CD4-positive, alpha-beta T cell treated with Interferon gamma for 1 hour (primary cell): ENCODE data around the gene UNC79.

ENCODE experiments used
- DNase-seq: peaks from one replicate; pipeline ENCODE4 v3.0.0-alpha.2; 2020

UNC79 gene

DNA sequence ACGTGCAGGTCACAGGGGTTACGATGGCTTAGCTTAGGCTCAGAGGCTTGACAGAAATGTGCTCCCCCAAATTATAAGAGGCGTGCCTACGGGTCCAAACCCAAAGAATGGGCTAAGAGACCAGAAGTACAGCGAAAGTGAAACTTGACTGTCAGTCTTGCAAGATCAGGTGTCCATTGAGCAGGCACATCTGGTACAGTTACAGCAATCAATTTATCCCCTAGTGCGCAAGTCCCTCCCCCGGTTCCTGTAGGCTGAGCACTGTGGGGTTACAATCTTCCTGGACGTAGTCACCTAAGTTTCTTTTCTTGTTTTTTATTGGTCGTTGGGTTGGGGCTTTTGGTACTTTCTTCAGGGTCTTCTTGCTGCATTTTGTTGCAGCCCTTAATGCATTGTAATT, 134.2 kb downstream of the UNC79 start:
- DNase-seq = no peak

DNA sequence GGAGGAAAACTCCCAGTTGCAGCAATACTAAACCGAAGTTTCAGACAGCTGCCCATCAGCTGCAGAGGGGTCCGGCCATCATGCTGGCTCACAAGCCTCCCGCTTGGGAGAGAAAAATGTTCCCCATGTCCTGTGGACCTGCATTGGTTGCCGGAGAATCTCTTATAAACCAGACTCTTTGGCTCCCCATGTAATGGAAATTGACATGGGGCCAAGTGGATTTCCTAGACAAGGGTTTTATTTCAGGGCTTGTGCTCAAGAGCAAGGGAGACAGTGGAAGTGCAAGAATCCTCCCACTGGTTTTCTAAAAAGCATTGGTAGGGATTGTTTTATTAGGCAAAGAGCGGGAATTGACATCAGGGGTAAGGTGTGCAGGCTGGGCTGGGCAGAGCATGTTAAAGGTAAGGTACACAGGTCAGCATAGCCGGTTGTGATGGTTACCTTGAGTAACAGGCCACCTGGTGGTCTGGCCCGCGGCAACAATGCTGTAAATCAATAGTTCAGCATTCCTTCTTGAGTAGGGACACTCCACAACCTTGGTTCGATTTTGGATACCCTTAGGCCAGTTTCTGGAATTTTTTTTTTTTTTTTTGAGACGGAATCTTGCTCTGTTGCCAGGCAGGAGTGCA, 135.4 kb downstream of the UNC79 start:
- no peak for DNase-seq

DNA sequence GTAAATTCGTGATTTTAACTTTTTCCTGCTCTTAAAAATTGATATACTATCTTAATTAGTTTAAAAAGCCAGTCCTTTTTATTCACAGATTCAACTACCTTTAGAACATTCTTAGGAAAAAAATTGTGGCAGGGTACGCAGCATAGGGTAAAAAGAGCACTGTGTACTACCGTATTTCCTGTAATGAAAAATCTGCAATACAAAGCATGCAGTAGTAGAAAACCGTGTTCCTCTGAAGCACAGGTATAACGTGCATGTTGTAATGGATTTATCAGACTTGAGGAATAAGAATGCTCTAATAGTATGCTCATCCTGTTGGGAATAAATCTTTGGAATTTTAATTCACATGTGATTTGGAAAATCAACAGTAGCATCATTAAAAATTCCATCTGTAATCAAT, 140.5 kb downstream of the UNC79 start:
- no peak for DNase-seq

DNA sequence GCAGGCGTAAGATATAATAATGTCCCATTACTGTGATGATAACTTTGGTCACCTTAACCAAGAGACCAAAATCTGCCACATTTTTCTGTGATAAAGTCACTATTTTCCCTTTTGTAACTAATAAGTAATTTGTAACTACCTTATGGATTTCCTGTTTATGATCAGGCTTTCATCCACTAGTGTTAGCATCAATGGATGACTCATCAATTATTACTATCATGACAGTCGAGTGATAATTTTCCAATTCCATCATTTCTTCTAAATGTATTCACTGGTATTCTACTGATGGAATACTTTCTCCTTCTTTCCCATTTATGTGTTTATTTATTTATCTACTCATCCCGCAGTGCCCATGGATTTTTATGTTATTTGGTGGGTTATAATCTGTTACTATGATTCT, 148.4 kb downstream of the UNC79 start:
- no peak for DNase-seq

DNA sequence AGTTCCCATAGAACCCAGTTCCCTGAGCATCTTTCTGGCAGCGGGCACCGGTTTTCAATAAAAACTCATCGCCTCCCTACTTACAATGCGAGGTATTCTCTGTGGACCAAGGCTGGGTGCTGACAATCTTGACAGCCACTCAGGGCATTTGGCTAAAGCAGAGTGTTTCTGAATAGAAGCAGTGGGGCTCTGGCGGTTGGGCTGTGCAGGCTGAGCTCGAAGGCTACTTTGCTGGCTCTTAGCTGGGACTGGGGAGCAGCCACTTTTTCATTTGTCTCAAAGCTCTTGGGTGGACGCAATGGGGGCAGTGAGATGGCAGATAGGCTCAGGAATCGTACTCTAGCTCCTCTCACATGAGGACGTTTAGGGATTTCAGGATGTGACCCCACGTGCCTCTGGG, 151.8 kb downstream of the UNC79 start:
- DNase-seq = no peak

GRCh38 chr14:93587330-93587729, 156.6 kb downstream of the UNC79 start:
- no peak for DNase-seq

GRCh38 chr14:93591506-93591905, 160.8 kb downstream of the UNC79 start:
- DNase-seq = no peak

DNA sequence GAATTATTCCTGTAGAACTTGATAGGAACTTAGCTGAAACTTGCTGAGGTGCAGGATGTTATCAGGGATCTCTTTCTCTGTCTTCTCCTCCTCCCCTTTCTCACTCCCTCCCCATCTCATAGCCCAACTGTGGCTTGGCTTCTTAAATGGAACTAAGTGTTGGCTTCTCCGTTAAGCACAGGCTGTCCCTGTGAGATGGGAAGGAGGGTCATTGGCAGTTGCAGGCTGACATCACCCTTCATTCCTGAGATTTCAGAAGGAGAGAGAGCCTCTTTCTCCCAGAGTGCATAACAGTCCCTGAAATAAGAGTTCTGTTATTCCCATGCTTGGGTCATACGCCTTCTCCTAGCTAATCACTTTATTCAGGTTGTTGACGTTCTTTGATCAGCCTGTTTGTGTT, 162.0 kb downstream of the UNC79 start:
- DNase-seq = no peak

DNA sequence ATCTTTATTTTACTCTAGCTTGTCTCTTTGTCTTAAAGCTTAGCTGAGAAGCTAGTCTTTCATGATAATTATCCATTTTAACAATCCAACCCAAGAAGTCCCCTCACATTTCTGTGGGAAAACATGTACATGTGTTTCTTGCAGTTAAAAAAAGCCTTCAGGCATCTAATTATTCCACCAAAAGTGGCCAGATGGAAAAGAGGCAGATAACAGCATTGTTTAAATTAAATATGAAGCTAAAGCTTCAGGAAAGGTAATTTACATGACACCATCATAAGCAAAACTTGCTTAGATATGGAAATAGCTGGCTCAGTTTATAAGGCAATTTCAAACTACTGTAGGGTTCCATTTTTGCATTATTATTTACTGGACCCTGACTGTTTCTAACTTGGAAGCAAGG, 175.4 kb downstream of the UNC79 start:
- DNase-seq = no peak

GRCh38 chr14:93619176-93619793, 188.5 kb downstream of the UNC79 start:
- peak; percentile 5 for DNase-seq

DNA sequence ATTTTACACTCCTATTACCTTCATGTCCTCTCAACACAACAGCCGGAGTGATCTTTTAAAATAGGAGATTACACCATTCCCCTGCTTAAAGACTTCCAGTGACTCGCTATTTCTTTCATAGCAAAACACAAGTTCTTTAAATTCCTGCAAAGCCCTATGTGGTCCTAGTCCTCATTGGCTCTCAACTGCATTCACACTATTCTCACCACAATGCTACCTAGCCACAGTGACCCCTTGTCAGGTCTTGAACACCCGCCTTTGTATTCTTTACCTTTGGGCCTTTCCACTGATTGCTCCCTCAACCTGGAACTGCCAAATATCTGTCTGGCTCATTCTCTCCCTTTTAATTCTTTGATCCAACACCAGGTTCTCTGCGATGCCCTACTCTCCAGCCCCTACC, 197.3 kb downstream of the UNC79 start:
- no peak for DNase-seq

- no peak for DNase-seq
These were observed 198.9 kb downstream of the UNC79 start for GRCh38 chr14:93629643-93630042.

- no peak for DNase-seq
These were observed 208.1 kb downstream of the UNC79 start for GRCh38 chr14:93638790-93639189.

GRCh38 chr14:93643127-93643526, 212.4 kb downstream of the UNC79 start:
- DNase-seq = no peak

GRCh38 chr14:93643676-93644075, 212.9 kb downstream of the UNC79 start:
- DNase-seq = no peak

GRCh38 chr14:93645200-93645599, 214.5 kb downstream of the UNC79 start:
- no peak for DNase-seq

GRCh38 chr14:93648440-93649168, 217.9 kb downstream of the UNC79 start:
- DNase-seq = no peak

DNA sequence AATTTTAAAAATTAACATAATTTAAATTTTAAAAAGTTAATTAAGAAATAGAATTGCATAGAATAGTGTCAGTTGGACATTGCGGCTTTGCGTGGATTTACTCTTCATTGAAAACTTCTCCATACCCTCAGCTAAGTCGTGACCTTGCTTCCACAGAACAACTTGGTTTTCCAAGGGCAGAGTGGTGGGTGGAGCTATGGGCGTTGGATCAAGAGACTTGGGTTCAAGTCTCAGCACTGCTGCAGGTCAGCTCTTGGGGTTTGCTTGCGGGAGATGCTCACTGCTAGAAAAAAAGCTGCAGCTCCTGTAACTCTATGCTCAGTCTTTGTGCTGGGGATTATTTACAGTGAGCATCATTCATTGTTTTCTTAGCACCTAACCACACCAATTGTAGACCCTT, 223.9 kb downstream of the UNC79 start:
- no peak for DNase-seq

DNA sequence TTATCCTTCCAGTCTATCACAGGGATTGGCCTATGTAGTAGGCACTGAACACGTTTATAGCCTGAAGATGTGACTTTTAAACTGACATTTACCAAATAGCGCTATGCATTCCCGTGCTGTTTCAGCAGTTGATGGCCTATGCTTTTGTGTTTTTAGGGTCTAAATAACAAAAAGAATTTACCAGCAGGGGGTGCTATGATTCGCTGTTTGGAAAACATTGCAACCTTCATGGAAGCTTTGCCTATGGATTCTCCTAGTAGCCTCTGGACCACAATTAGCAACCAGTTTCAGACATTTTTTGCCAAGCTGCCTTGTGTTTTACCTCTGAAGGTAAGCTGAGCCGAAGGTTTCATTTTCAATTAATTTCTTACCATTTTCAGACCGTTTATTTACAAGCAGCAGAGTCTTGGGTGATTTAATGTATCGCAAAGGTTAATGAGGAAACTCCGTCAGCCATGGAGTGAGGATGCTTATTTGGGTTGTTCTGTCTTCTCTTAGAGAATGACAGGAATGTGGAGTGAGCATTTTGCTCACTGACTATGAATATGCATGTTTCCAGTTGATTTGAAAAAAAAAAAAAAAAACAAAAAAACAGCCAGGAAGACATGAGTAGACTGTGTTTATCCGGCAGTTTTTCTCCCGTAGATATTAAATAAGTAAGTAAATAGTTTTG, 224.5 kb downstream of the UNC79 start:
- no peak for DNase-seq

- no peak for DNase-seq
These were observed 227.1 kb downstream of the UNC79 start for GRCh38 chr14:93657875-93658274.

DNA sequence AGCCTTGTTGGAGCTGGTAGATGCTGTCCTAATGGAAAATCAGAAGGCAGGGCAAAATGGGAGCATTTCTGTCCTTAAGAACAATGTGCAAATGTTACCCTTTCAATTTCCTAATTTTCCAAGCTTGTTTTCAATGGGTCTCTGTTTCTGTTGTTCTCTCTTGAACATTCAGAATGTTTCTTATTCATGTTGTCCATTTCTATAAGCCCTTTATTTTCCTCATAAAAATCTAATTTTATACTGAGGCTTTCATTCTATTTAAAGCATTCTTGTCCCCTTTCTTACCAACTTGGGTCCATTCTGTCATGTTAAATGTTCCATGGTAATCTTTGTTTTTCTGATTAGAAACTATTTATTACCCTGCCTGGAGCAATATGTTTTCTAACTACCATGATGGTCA, 232.6 kb downstream of the UNC79 start:
- DNase-seq = no peak

DNA sequence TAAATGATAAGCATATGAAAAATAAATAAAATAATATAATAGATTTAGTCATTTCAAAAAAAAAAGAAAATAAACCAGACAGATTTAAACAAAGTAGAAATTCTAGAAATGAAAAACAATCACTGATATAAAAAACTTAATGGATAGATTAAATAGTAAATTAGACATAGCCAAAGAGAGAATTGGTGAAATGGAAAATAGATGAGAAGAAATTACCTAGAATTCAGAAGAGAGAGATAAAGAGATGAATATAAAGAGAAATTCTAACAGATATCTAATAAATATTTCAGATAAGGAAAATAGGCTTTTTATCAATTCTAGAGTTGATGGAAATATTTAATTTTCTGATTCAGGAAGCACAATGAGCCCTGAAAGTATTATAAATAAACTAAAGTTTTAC, 234.4 kb downstream of the UNC79 start:
- DNase-seq = no peak

DNA sequence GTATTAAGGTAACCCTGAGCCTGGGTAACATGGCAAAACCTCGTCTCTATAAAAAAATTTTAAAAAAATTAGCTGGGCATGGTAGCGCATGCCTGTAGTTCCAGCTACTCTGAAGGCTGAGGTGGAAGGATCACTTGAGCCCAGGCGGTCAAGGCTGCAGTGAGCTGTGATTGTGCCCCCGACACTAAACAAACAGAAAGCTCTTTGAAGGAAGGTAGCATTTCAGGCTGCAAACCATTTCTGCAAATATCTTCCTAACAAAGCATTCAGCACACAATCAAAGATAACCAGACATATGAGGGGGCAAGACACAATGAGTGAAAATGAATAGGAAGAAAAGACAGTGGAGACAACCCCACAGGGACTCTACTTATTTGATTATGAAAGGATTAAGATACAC, 238.9 kb downstream of the UNC79 start:
- DNase-seq = no peak

- DNase-seq = no peak
These were observed 243.6 kb downstream of the UNC79 start for GRCh38 chr14:93674343-93674742.
